MM.1S (cell line): ENCODE measurements around the gene KIAA1328.

Source experiments
- DNase-seq: peaks from one replicate; pipeline ENCODE4 v3.0.0-alpha.2; 2015
- H2AFZ ChIP-seq: fragments of 300-600 bp; sonication (generic); 2 replicates; pipeline ENCODE4 v1.6.0; 2016; ENCODE audit warnings: antibody characterized with exemption, low read length
- H3F3A ChIP-seq: fragments of 300-600 bp; sonication (generic); 2 replicates; pipeline ENCODE4 v1.6.1; 2016; ENCODE audit warnings: mild to moderate bottlenecking, antibody characterized with exemption, low read length, moderate library complexity, mixed read lengths; ENCODE audit not compliant: insufficient read depth
- H3K27ac ChIP-seq: fragments of 300-600 bp; sonication (generic); 2 replicates; pipeline ENCODE4 v1.5.1; 2016; ENCODE audit warnings: mild to moderate bottlenecking, low read length
- H3K27me3 ChIP-seq: fragments of 300-600 bp; sonication (generic); replicated peaks from 2 replicates; pipeline ENCODE4 v1.6.0; 2016; ENCODE audit warnings: low read length; ENCODE audit not compliant: insufficient read depth
- H3K36me3 ChIP-seq: fragments of 300-600 bp; sonication (generic); replicated peaks from 2 replicates; pipeline ENCODE4 v1.6.1; 2016; ENCODE audit warnings: mild to moderate bottlenecking, low read length, mixed read lengths; ENCODE audit not compliant: insufficient read depth
- H3K4me1 ChIP-seq: fragments of 300-600 bp; sonication (generic); 2 replicates; pipeline ENCODE4 v1.6.1; 2016; ENCODE audit warnings: low read length, mixed read lengths
- H3K4me2 ChIP-seq: fragments of 300-600 bp; sonication (generic); 2 replicates; pipeline ENCODE4 v1.6.0; 2016; ENCODE audit warnings: low read depth, low read length
- H3K4me3 ChIP-seq: fragments of 300-600 bp; sonication (generic); 2 replicates; pipeline ENCODE4 v1.5.1; 2016; ENCODE audit warnings: low read length, mixed read lengths
- H3K79me2 ChIP-seq: fragments of 300-600 bp; sonication (generic); 2 replicates; pipeline ENCODE4 v1.6.1; 2016; ENCODE audit warnings: mixed run types, low read length, mixed read lengths
- H3K9ac ChIP-seq: fragments of 300-600 bp; sonication (generic); 2 replicates; pipeline ENCODE4 v1.6.1; 2016; ENCODE audit warnings: low read length, mixed read lengths
- H3K9me2 ChIP-seq: fragments of 300-600 bp; sonication (generic); replicated peaks from 2 replicates; pipeline ENCODE4 v1.6.1; 2016; ENCODE audit warnings: mild to moderate bottlenecking, low read length, mixed read lengths; ENCODE audit not compliant: insufficient read depth
- H3K9me3 ChIP-seq: fragments of 300-600 bp; sonication (generic); replicated peaks from 2 replicates; pipeline ENCODE4 v1.6.1; 2016; ENCODE audit warnings: mild to moderate bottlenecking, low read length, mixed read lengths; ENCODE audit not compliant: insufficient read depth
- H4K20me1 ChIP-seq: fragments of 300-600 bp; sonication (generic); 2 replicates; pipeline ENCODE4 v1.6.1; 2016; ENCODE audit warnings: mild to moderate bottlenecking, low read length, moderate library complexity, mixed read lengths; ENCODE audit not compliant: insufficient read depth
- EZH2 ChIP-seq: fragments of 300-600 bp; sonication (generic); optimal IDR thresholded peaks from 2 replicates; pipeline ENCODE3; 2017; ENCODE audit warnings: low read depth, mild to moderate bottlenecking, antibody characterized with exemption, low read length, mixed read lengths
- EZH2phosphoT487 ChIP-seq: fragments of 300-600 bp; sonication (generic); IDR thresholded peaks from 2 replicates; pipeline ENCODE4 v1.6.1; 2018; ENCODE audit warnings: antibody characterized with exemption, low read length
- TF ChIP-seq, protein P1 (sequence below): fragments of 300-600 bp; sonication (generic); IDR thresholded peaks from 2 replicates; pipeline ENCODE4 v1.5.1; 2016; ENCODE audit warnings: antibody characterized with exemption, low read length, mixed read lengths

KIAA1328 gene

DNA sequence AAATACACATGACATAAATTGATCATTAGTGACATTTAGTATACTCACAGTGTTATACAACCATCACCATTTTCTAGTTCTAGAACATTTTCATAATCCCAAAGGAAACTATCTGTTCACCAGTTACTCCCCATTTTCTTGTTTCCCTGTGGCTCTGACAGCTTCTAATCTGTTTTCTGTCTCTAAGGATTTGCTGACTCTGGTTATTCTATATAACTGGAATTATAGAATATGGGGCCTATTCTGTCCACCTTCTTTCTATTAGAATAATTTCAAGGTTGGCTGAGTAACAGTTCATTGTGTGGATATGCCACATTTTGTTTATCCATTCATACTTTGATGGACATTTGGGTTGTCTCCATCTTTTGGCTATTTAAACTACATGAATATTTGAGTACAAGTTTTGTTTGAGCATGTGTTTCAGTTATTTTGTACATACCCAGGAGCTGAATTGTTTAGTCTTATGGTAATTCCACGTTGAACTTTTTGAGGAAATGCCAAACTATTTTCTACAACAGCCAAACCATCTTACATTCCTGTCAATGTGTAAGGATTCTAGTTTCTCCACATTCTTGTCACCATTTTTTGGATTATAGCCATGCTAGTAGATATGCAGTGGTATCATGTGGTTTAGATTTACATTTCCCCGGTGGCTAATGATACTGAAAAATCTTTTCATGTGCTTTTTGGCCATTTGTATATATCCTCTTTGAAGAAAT, 20.5 kb downstream of the KIAA1328 start:
- Histone ChIP-seq H3K36me3 (no peaks in the 10 kb centered on the region), H4K20me1 (no peaks in the 10 kb centered on the region), H3K9me2 (no peaks in the 10 kb centered on the region), H3K79me2 (no peaks in the 10 kb centered on the region), H3F3A (no peaks in the 10 kb centered on the region), H3K4me3 (no peak overlapping the region), H3K9ac (no peak overlapping the region), H2AFZ (no peak overlapping the region), H3K27me3 (no peaks in the 10 kb centered on the region), H3K9me3 (no peaks in the 10 kb centered on the region), H3K27ac (no peak overlapping the region), H3K4me2 (no peak overlapping the region), H3K4me1 (no peaks in the 10 kb centered on the region)
- no peak for TF ChIP-seq EZH2
- no peak for TF ChIP-seq EZH2phosphoT487
- TF ChIP-seq, protein P1, sequence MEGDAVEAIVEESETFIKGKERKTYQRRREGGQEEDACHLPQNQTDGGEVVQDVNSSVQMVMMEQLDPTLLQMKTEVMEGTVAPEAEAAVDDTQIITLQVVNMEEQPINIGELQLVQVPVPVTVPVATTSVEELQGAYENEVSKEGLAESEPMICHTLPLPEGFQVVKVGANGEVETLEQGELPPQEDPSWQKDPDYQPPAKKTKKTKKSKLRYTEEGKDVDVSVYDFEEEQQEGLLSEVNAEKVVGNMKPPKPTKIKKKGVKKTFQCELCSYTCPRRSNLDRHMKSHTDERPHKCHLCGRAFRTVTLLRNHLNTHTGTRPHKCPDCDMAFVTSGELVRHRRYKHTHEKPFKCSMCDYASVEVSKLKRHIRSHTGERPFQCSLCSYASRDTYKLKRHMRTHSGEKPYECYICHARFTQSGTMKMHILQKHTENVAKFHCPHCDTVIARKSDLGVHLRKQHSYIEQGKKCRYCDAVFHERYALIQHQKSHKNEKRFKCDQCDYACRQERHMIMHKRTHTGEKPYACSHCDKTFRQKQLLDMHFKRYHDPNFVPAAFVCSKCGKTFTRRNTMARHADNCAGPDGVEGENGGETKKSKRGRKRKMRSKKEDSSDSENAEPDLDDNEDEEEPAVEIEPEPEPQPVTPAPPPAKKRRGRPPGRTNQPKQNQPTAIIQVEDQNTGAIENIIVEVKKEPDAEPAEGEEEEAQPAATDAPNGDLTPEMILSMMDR: no peak
- DNase-seq: no peak

DNA sequence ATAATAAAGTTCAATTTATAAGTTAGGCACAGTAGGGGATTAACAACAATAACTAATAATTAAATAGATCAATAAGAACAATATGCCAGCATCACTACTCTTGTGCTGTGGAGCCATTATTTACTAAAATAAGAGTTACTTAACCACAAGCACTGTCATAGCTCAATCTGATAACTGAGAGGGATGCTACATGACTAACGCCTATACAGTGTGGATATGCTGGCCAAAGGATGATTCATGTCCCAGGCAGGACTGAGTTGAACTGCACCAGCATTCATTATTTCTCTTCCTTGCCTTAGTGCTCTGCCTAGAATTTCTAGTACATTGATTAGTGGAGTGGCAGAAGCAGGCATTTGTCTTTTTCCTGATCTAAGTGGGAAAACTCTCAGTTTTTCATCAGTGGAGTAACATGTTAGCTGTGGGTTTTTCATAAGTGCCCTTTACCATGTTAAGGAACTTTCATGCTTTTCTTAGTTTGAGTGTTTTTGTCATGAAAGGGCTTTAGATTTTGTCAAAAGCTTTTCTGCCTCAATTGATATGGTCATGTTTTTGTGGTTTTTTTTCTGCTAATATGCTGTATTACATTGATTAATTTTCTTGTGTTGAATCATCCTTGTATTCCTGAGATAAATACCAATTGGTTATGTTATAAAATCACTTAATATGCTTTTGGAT, 21.7 kb downstream of the KIAA1328 start:
- no peaks in the 10 kb centered on the region for H3F3A ChIP-seq
- no peaks in the 10 kb centered on the region for H3K9me2 ChIP-seq
- H2AFZ ChIP-seq: no peak overlapping the region
- no peaks in the 10 kb centered on the region for H4K20me1 ChIP-seq
- no peaks in the 10 kb centered on the region for H3K9me3 ChIP-seq
- no peaks in the 10 kb centered on the region for H3K27me3 ChIP-seq
- no peak overlapping the region for H3K4me2 ChIP-seq
- H3K79me2 ChIP-seq: no peaks in the 10 kb centered on the region
- no peak overlapping the region for H3K4me3 ChIP-seq
- no peak overlapping the region for H3K27ac ChIP-seq
- no peaks in the 10 kb centered on the region for H3K36me3 ChIP-seq
- TF ChIP-seq EZH2phosphoT487 (no peak), EZH2 (no peak)
- TF ChIP-seq, protein P1: no peak
- no peak for DNase-seq
- no peak overlapping the region for H3K9ac ChIP-seq
- no peaks in the 10 kb centered on the region for H3K4me1 ChIP-seq

DNA sequence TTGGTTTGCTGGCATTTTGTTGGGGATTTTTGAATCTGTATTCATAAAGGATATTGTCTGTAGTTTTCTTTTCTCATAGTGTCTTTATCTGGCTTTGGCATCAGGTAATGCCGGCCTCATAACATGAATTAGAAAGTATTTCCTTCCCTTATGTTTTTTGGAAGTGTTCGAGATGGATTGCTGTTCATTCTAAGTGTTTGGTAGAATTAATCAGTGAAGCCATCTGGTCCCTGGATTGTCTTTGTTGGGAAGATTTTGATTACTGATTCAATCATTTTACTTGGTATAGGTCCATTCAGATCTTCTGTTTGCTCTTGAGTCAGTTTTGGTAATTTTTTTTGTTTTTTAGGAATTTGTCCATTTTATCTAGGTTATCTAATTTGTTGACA, 22.3 kb downstream of the KIAA1328 start:
- Histone ChIP-seq H3K27me3 (no peaks in the 10 kb centered on the region), H2AFZ (no peak overlapping the region), H3K27ac (no peak overlapping the region), H3K4me3 (no peak overlapping the region), H3F3A (no peaks in the 10 kb centered on the region), H3K4me2 (no peak overlapping the region), H3K9me2 (no peaks in the 10 kb centered on the region), H4K20me1 (no peaks in the 10 kb centered on the region), H3K79me2 (no peaks in the 10 kb centered on the region), H3K9ac (no peak overlapping the region), H3K9me3 (no peaks in the 10 kb centered on the region), H3K4me1 (no peaks in the 10 kb centered on the region), H3K36me3 (no peaks in the 10 kb centered on the region)
- DNase-seq: no peak
- TF ChIP-seq, protein P1: no peak
